IMR-90 (cell line): ENCODE data around the gene MAML1. TPM values are rescaled to one million over a fixed set of nuclear protein-coding genes. Genes with fewer than 3 reads are reported as not detected.

Experiments
- ATAC-seq: fragments of 200-7000 bp; cut with Tn5 transposase; 2 replicates; pipeline ENCODE4 v1.9.1; 2020; ENCODE audit warnings: low read depth, mild to moderate bottlenecking, moderate library complexity
- BruUV-seq: library from RNA; stranded (reverse); fragments of 400-500 nt; replicated peaks from 2 replicates; lab custom pipeline; 2021; lab: Mats Ljungman, UMichigan
- CTCF ChIA-PET: fragments of 300-600 bp; formaldehyde crosslinking; extraction: SDS; loops from one replicate; lab custom pipeline; 2021; ENCODE audit warnings: antibody characterized with exemption; lab: Yijun Ruan, JAX
- POLR2A ChIA-PET: fragments of 300-600 bp; sonication (Branson Sonifier 250); formaldehyde crosslinking; loops from one replicate; lab custom pipeline; 2022; ENCODE audit warnings: antibody characterized with exemption; ENCODE audit not compliant: unreplicated experiment; lab: Charles Lee
- DNase-seq: peaks from one replicate; pipeline ENCODE4 v3.0.0; 2013
- H2AFZ ChIP-seq: replicated peaks from 2 replicates; pipeline ENCODE3; 2013; ENCODE audit warnings: low read length, mild to moderate bottlenecking; ENCODE audit not compliant: poor library complexity
- H2AK5ac ChIP-seq: 2 replicates; pipeline ENCODE4 v1.6.1; 2013; ENCODE audit warnings: low read depth, low read length, inconsistent platforms
- H2AK9ac ChIP-seq: replicated peaks from 2 replicates; pipeline ENCODE3; 2013; ENCODE audit warnings: mild to moderate bottlenecking, low read depth, low read length, moderate library complexity; ENCODE audit not compliant: poor library complexity
- H2BK120ac ChIP-seq: 2 replicates; pipeline ENCODE4 v1.6.1; 2013; ENCODE audit warnings: low read depth, low read length, inconsistent platforms
- H2BK15ac ChIP-seq: 3 replicates; pipeline ENCODE4 v1.6.1; 2013; ENCODE audit warnings: low read depth, low read length, inconsistent platforms
- H2BK20ac ChIP-seq: 2 replicates; pipeline ENCODE4 v1.6.1; 2013; ENCODE audit warnings: low read depth, mild to moderate bottlenecking, inconsistent platforms, low read length, moderate library complexity
- H2BK5ac ChIP-seq: 2 replicates; pipeline ENCODE4 v1.6.1; 2013; ENCODE audit warnings: mild to moderate bottlenecking, low read depth, low read length, inconsistent platforms; ENCODE audit not compliant: poor library complexity, severe bottlenecking
- H3K14ac ChIP-seq: replicated peaks from 2 replicates; pipeline ENCODE4 v1.6.1; 2013; ENCODE audit warnings: low read depth, low read length, inconsistent platforms
- H3K18ac ChIP-seq: 2 replicates; pipeline ENCODE4 v1.6.1; 2013; ENCODE audit warnings: low read depth, low read length, control low read depth
- H3K23ac ChIP-seq: 2 replicates; pipeline ENCODE4 v1.6.1; 2013; ENCODE audit warnings: low read depth, low read length, inconsistent platforms
- H3K27ac ChIP-seq: 2 replicates; pipeline ENCODE4 v1.5.1; 2013; ENCODE audit warnings: mild to moderate bottlenecking, control low read depth, low read length; ENCODE audit not compliant: insufficient read depth
- H3K27me3 ChIP-seq: 2 replicates; pipeline ENCODE4 v1.6.1; 2013; ENCODE audit warnings: low read length; ENCODE audit not compliant: control insufficient read depth, insufficient read depth
- H3K36me3 ChIP-seq: 2 replicates; pipeline ENCODE4 v1.6.1; 2013; ENCODE audit warnings: low read length, mixed read lengths; ENCODE audit not compliant: control insufficient read depth, insufficient read depth
- H3K4ac ChIP-seq: 2 replicates; pipeline ENCODE4 v1.6.1; 2013; ENCODE audit warnings: low read depth, low read length, inconsistent platforms
- H3K4me1 ChIP-seq: 2 replicates; pipeline ENCODE4 v1.6.1; 2013; ENCODE audit warnings: low read length, mixed read lengths; ENCODE audit not compliant: control insufficient read depth, insufficient read depth
- H3K4me2 ChIP-seq: 2 replicates; pipeline ENCODE4 v1.6.1; 2013; ENCODE audit warnings: low read depth, mild to moderate bottlenecking, control low read depth, low read length, moderate library complexity
- H3K4me3 ChIP-seq: 2 replicates; pipeline ENCODE4 v1.5.1; 2013; ENCODE audit warnings: low read depth, mild to moderate bottlenecking, control low read depth, low read length, moderate library complexity; ENCODE audit not compliant: insufficient read depth
- H3K56ac ChIP-seq: 2 replicates; pipeline ENCODE4 v1.6.1; 2013; ENCODE audit warnings: low read length, inconsistent platforms; ENCODE audit not compliant: insufficient read depth; ENCODE audit errors: extremely low read depth
- H3K79me1 ChIP-seq, 2 experiments: 2 replicates each; pipeline ENCODE4 v1.6.1; 2013; ENCODE audit warnings: low read length in 2 of 2, inconsistent platforms in 1 of 2, low read depth in 1 of 2
- H3K9ac ChIP-seq: 2 replicates; pipeline ENCODE4 v1.6.1; 2013; ENCODE audit warnings: low read depth, low read length, control low read depth
- H3K9me1 ChIP-seq: 2 replicates; pipeline ENCODE4 v1.6.1; 2013; ENCODE audit warnings: low read length, inconsistent platforms; ENCODE audit not compliant: insufficient read depth
- H3K9me3 ChIP-seq: 2 replicates; pipeline ENCODE4 v1.6.1; 2013; ENCODE audit warnings: low read length; ENCODE audit not compliant: control insufficient read depth, insufficient read depth
- H4K20me1 ChIP-seq: 2 replicates; pipeline ENCODE4 v1.6.1; 2013; ENCODE audit warnings: low read length, inconsistent platforms; ENCODE audit not compliant: insufficient read depth
- H4K5ac ChIP-seq: 2 replicates; pipeline ENCODE4 v1.6.1; 2013; ENCODE audit warnings: mild to moderate bottlenecking, low read depth, low read length, control low read depth
- H4K8ac ChIP-seq, 2 experiments: 2 replicates each; pipeline ENCODE4 v1.6.1; 2013; ENCODE audit warnings: low read depth in 2 of 2, low read length in 2 of 2, control low read depth in 1 of 2, inconsistent platforms in 1 of 2
- H4K91ac ChIP-seq: 2 replicates; pipeline ENCODE4 v1.6.1; 2013; ENCODE audit warnings: low read depth, low read length, inconsistent platforms; ENCODE audit not compliant: insufficient read depth
- BHLHE40 ChIP-seq: fragments of 150-350 bp; IDR thresholded peaks from 2 replicates; pipeline ENCODE4 v1.6.1; 2016; ENCODE audit warnings: mild to moderate bottlenecking, low read depth, low read length
- CEBPB ChIP-seq: IDR thresholded peaks from 2 replicates; pipeline ENCODE4 v1.6.1; 2012; ENCODE audit warnings: low read depth, low read length, improper control_type of control experiment
- CHD1 ChIP-seq: IDR thresholded peaks from 2 replicates; pipeline ENCODE4 v1.6.1; 2012; ENCODE audit warnings: low read depth, low read length, improper control_type of control experiment
- CTCF ChIP-seq: conservative IDR thresholded peaks from 2 replicates; pipeline ENCODE4 v1.5.1; 2012; ENCODE audit warnings: mild to moderate bottlenecking, low read depth, low read length, improper control_type of control experiment
- ELK1 ChIP-seq: fragments of 150-350 bp; IDR thresholded peaks from 2 replicates; pipeline ENCODE4 v1.6.1; 2016; ENCODE audit warnings: low read depth, mild to moderate bottlenecking, low read length, moderate library complexity, borderline replicate concordance
- FOS ChIP-seq: fragments of 150-350 bp; IDR thresholded peaks from 2 replicates; pipeline ENCODE4 v1.6.1; 2016; ENCODE audit warnings: low read depth, low read length
- MAFK ChIP-seq: IDR thresholded peaks from 2 replicates; pipeline ENCODE4 v1.6.1; 2012; ENCODE audit warnings: low read depth, low read length, improper control_type of control experiment
- MAZ ChIP-seq: IDR thresholded peaks from 2 replicates; pipeline ENCODE4 v1.6.1; 2012; ENCODE audit warnings: low read depth, mild to moderate bottlenecking, low read length, improper control_type of control experiment, moderate library complexity, borderline replicate concordance
- MXI1 ChIP-seq: IDR thresholded peaks from 2 replicates; pipeline ENCODE4 v1.6.1; 2012; ENCODE audit warnings: low read depth, mild to moderate bottlenecking, low read length, moderate library complexity, borderline replicate concordance
- NFE2L2 ChIP-seq: fragments of 150-350 bp; IDR thresholded peaks from 2 replicates; pipeline ENCODE4 v1.6.1; 2016; ENCODE audit warnings: low read depth, mild to moderate bottlenecking, low read length
- POLR2A ChIP-seq: IDR thresholded peaks from 2 replicates; pipeline ENCODE4 v1.6.1; 2012; ENCODE audit warnings: mild to moderate bottlenecking, low read depth, low read length
- RAD21 ChIP-seq: IDR thresholded peaks from 2 replicates; pipeline ENCODE4 v1.6.1; 2012; ENCODE audit warnings: low read length, improper control_type of control experiment
- RCOR1 ChIP-seq: IDR thresholded peaks from 2 replicates; pipeline ENCODE4 v1.6.1; 2012; ENCODE audit warnings: mild to moderate bottlenecking, low read length, improper control_type of control experiment; ENCODE audit not compliant: insufficient replicate concordance
- RFX5 ChIP-seq: IDR thresholded peaks from 2 replicates; pipeline ENCODE4 v1.8.0; 2012; ENCODE audit warnings: low read depth, mild to moderate bottlenecking, low read length, moderate library complexity
- SMC3 ChIP-seq: fragments of 150-350 bp; IDR thresholded peaks from 2 replicates; pipeline ENCODE4 v1.6.1; 2016; ENCODE audit warnings: low read depth, mild to moderate bottlenecking, antibody characterized with exemption, low read length, moderate library complexity
- USF2 ChIP-seq: fragments of 150-350 bp; IDR thresholded peaks from 2 replicates; pipeline ENCODE4 v1.6.1; 2017; ENCODE audit warnings: mild to moderate bottlenecking, antibody characterized with exemption, low read length, low read depth
- WGBS, 2 experiments: methylation state at CpG; one replicate each; pipeline versions ENCODE4 v1.1.5 to v1.1.7; 2013; ENCODE audit warnings: missing lambda C conversion rate in 2 of 2; ENCODE audit not compliant: insufficient read length in 1 of 2; ENCODE audit errors: extremely low coverage in 2 of 2; 5-methylcytosine and 5-hydroxymethylcytosine counted together
- dilution Hi-C: fragments of 300-500 bp; cut with HindIII; formaldehyde crosslinking; loops from one replicate; pipeline ENCODE4 v1.14.3; 2018; ENCODE audit warnings: low sequenced_read_pairs; ENCODE audit not compliant: unreplicated experiment
- in situ Hi-C: fragments of 300-500 bp; cut with MboI; formaldehyde crosslinking; loops from 3 replicates; pipeline ENCODE4 v1.14.3; 2019; ENCODE audit warnings: low sequenced_read_pairs, inconsistent platforms, mixed read lengths
- intact Hi-C: fragments of 100-400 bp; cut with micrococcal nuclease; formaldehyde crosslinking; loops from 2 replicates; pipeline ENCODE4 v1.10.0; 2022
- polyA plus RNA-seq, 3 experiments: library from polyadenylated mRNA; depleted of rRNA; stranded (reverse); fragments of >200 nt; gene quantifications; 2 replicates each; pipeline ENCODE4 v1.2.3, GENCODE V29; 2012; ENCODE audit warnings: low replicate concordance in 1 of 3
- total RNA-seq: library from RNA; depleted of rRNA; stranded (reverse); fragments of >200 nt; gene quantifications from 2 replicates; pipeline ENCODE4 v1.2.3, GENCODE V29; 2012

The MAML1 gene
- total and polyA plus RNA-seq, 2 of the 4 experiments (the other 2 are of a cell fraction): 4.7 to 10.2 TPM

GRCh38 chr5:179697108-179697507, 35.5 kb upstream of the MAML1 start:
- no TSS peak for BruUV-seq
- Histone ChIP-seq H3K9me3 (no peaks in the 10 kb centered on the region), H3K9me1 (peaks cover 4% of the 10 kb centered on the region; the same call in 1 of the 2 replicates), H4K8ac (peak overlapping the region in 1 of 2 experiments; percentile 59; a peak in 1 of 4 replicates), H2BK15ac (no peak overlapping the region), H3K14ac (no peak overlapping the region), H2AK9ac (no peak overlapping the region), H3K18ac (no peak overlapping the region), H3K4me3 (no peak overlapping the region), H3K27me3 (no peaks in the 10 kb centered on the region), H2BK5ac (no peak overlapping the region), H3K56ac (no peak overlapping the region), H3K4ac (no peak overlapping the region), H3K9ac (no peak overlapping the region), H2BK20ac (no peak overlapping the region), H3K36me3 (peaks cover 10% of the 10 kb centered on the region), H2BK120ac (no peak overlapping the region), H2AK5ac (no peak overlapping the region), H3K4me1 (peaks cover 2% of the 10 kb centered on the region; the same call in 1 of the 2 replicates), H3K27ac (no peak overlapping the region), H3K23ac (no peak overlapping the region; the same call in 1 of the 2 replicates), H2AFZ (no peak overlapping the region), H3K4me2 (no peak overlapping the region), H3K79me1 (peaks cover 16 to 26% of the 10 kb centered on the region in 2 experiments), H4K20me1 (peaks cover 22% of the 10 kb centered on the region), H4K91ac (peak overlapping the region; percentile 13; the same call in 1 of the 2 replicates), H4K5ac (no peak overlapping the region)
- CTCF ChIA-PET: interaction anchor here (0.7 kb wide), 1 partner anchor 87 kb away, joined by 3 read pairs; no protein-coding TSS in a partner anchor
- DNase-seq (no peak), ATAC-seq (no peak)
- intact Hi-C loops: loop anchor here (5.0 kb wide), 2 partner anchors 35 to 75 kb away; partner anchors contain the start of genes HNRNPH1 and MAML1
- 100% methylated on average over 1 of the region's 2 CpGs; no CpG with 5 or more reads in 1 of the 2 experiments for WGBS, 2 experiments
- dilution Hi-C loops: no loop called here
- no peak for TF ChIP-seq RFX5
- no peak for TF ChIP-seq RCOR1
- TF ChIP-seq MAFK: no peak
- TF ChIP-seq ELK1: no peak
- TF ChIP-seq USF2: no peak
- no peak for TF ChIP-seq CHD1
- TF ChIP-seq CEBPB: no peak
- TF ChIP-seq MXI1: no peak
- TF ChIP-seq RAD21: no peak
- no peak for TF ChIP-seq SMC3
- TF ChIP-seq FOS: no peak
- no peak for TF ChIP-seq CTCF
- TF ChIP-seq POLR2A: no peak
- no peak for TF ChIP-seq BHLHE40
- no peak for TF ChIP-seq MAZ
- no peak for TF ChIP-seq NFE2L2
- POLR2A ChIA-PET: no interaction called here
- in situ Hi-C loops: no loop called here
